ENCODE results near the gene DENND1B.

DENND1B gene

GRCh38 chr1:197572169-197572568, 203.1 kb downstream of the DENND1B start:
- DNase-seq (ENCODE audit: insufficient read length, low spot score) (no peak), FAIRE-seq (no peak)
- TF ChIP-seq, protein P1, sequence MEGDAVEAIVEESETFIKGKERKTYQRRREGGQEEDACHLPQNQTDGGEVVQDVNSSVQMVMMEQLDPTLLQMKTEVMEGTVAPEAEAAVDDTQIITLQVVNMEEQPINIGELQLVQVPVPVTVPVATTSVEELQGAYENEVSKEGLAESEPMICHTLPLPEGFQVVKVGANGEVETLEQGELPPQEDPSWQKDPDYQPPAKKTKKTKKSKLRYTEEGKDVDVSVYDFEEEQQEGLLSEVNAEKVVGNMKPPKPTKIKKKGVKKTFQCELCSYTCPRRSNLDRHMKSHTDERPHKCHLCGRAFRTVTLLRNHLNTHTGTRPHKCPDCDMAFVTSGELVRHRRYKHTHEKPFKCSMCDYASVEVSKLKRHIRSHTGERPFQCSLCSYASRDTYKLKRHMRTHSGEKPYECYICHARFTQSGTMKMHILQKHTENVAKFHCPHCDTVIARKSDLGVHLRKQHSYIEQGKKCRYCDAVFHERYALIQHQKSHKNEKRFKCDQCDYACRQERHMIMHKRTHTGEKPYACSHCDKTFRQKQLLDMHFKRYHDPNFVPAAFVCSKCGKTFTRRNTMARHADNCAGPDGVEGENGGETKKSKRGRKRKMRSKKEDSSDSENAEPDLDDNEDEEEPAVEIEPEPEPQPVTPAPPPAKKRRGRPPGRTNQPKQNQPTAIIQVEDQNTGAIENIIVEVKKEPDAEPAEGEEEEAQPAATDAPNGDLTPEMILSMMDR (IDR thresholded peaks at IDR 0.05; ENCODE audit: insufficient read depth, missing control alignments): no peak

DNA sequence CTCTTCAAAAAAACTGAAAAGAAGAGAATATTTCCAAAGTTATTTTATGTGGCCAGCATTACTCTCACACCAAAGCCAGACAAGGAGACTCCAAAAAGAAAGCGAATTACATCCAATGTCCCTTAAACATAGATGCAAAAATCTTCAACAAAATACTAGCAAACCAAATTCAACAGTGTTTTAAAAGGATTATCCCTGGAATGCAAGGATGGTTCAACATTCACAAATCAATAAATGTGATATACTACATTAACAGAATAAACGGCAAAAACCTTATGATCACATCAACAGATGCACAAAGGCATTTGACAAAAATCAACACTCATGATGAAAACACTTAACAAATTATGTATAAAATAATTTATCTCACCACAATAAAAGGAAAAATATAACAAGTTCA, 207.8 kb downstream of the DENND1B start:
- peak; percentile 86 for FAIRE-seq
- TF ChIP-seq, protein P1 (IDR thresholded peaks at IDR 0.05; ENCODE audit: insufficient read depth, missing control alignments): no peak
- no peak for DNase-seq (ENCODE audit: insufficient read length, low spot score)

- FAIRE-seq (peak; percentile 66), DNase-seq (ENCODE audit: insufficient read length, low spot score) (no peak)
- TF ChIP-seq, protein P1 (IDR thresholded peaks at IDR 0.05; ENCODE audit: insufficient read depth, missing control alignments): no peak
These were observed 214.2 kb downstream of the DENND1B start for GRCh38 chr1:197561041-197561440.

- DNase-seq (ENCODE audit: insufficient read length, low spot score): no peak
- TF ChIP-seq, protein P1 (IDR thresholded peaks at IDR 0.05; ENCODE audit: insufficient read depth, missing control alignments): no peak
- no peak for FAIRE-seq
These were observed 215.6 kb downstream of the DENND1B start for GRCh38 chr1:197559655-197560054.

DNA sequence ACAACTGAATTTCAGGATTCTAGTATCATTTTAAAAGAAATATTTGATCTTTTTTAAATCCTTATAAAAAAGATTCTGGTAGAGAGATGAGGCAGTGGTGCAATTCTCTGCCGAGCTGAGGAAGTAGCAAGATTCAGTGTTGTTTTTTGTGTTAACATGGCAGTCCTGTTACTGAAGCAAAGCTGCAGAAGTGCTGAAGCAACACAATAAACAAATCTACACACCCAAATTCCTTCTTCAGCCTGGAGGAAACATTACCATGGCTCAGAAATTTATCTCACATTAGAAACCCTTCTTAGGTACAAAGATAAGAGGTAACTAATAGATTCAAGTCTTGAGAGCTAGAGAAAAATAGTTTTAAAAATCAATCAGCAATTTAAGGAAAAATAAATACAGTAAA, 216.0 kb downstream of the DENND1B start:
- TF ChIP-seq, protein P1 (IDR thresholded peaks at IDR 0.05; ENCODE audit: insufficient read depth, missing control alignments): no peak
- no peak for FAIRE-seq
- DNase-seq (ENCODE audit: insufficient read length, low spot score): no peak

GRCh38 chr1:197557302-197557701, 218.0 kb downstream of the DENND1B start:
- FAIRE-seq (peak; percentile 86), DNase-seq (ENCODE audit: insufficient read length, low spot score) (no peak)
- TF ChIP-seq, protein P1 (IDR thresholded peaks at IDR 0.05; ENCODE audit: insufficient read depth, missing control alignments): no peak

GRCh38 chr1:197553281-197553680, 222.0 kb downstream of the DENND1B start:
- DNase-seq (ENCODE audit: insufficient read length, low spot score) (no peak), FAIRE-seq (no peak)
- TF ChIP-seq, protein P1 (IDR thresholded peaks at IDR 0.05; ENCODE audit: insufficient read depth, missing control alignments): no peak
